K562 (cell line): Measurements from ENCODE around the gene PRELID3B. TPM values are rescaled to one million over a fixed set of nuclear protein-coding genes. Genes with fewer than 3 reads are reported as not detected.
A peak's percentile ranks its signal among the peaks of the same experiment; 100 is the strongest.

Source experiments
- ARID2 ChIP-seq: fragments of 450-650 bp; IDR thresholded peaks from 2 replicates; pipeline ENCODE4 v1.6.1; 2017; ENCODE audit warnings: antibody characterized with exemption, mild to moderate bottlenecking
- BACH1 ChIP-seq: fragments of 200-800 bp; sonication (Bioruptor generic); IDR thresholded peaks from 2 replicates; pipeline ENCODE4 v1.6.1; 2016; ENCODE audit warnings: missing genetic modification characterization, missing compliant biosample characterization
- BRCA1 ChIP-seq, 2 experiments: fragments of 450-650 bp in 1 of 2; sonication (generic) in 1 of 2; formaldehyde crosslinking in 1 of 2; IDR thresholded peaks; 2 replicates each; pipeline versions ENCODE4 v1.5.0 to v1.6.1; 2017 to 2020; ENCODE audit warnings: mild to moderate bottlenecking in 1 of 2, missing genetic modification reagents in 1 of 2
- BRD4 ChIP-seq: fragments of 200-600 bp; sonication (generic); IDR thresholded peaks from 2 replicates; pipeline ENCODE4 v1.6.1; 2017; ENCODE audit warnings: inconsistent platforms
- E2F8 ChIP-seq: fragments of 450-650 bp; IDR thresholded peaks from 2 replicates; pipeline ENCODE4 v1.7.1; 2018; ENCODE audit warnings: mild to moderate bottlenecking, low read depth; ENCODE audit not compliant: partially characterized antibody
- ELF1 ChIP-seq: fragments of 200-800 bp; sonication (Bioruptor generic); IDR thresholded peaks from 2 replicates; pipeline ENCODE4 v1.6.1; 2016; ENCODE audit warnings: missing genetic modification characterization, missing compliant biosample characterization
- FOXK1 ChIP-seq: sonication (generic); formaldehyde crosslinking; IDR thresholded peaks from 2 replicates; pipeline ENCODE4 v1.8.0; 2022; ENCODE audit warnings: missing genetic modification reagents, mild to moderate bottlenecking, borderline replicate concordance
- HOMEZ ChIP-seq: fragments of 250-450 bp; sonication (Bioruptor Pico); IDR thresholded peaks from 2 replicates; pipeline ENCODE4 v1.4.0; 2020; ENCODE audit warnings: mild to moderate bottlenecking, moderate library complexity
- KDM2B ChIP-seq: fragments of 250-450 bp; sonication (Bioruptor Pico); IDR thresholded peaks from 2 replicates; pipeline ENCODE4 v1.8.0; 2021; ENCODE audit warnings: mild to moderate bottlenecking, moderate library complexity
- MCM2 ChIP-seq: fragments of 450-650 bp; IDR thresholded peaks from 2 replicates; pipeline ENCODE4 v1.6.1; 2017; ENCODE audit warnings: low read depth, mild to moderate bottlenecking
- MLLT1 ChIP-seq, 2 experiments: fragments of 450-650 bp; IDR thresholded peaks; 2 replicates each; pipeline ENCODE4 v1.6.1; 2016
- RBM17 ChIP-seq: fragments of 200-400 bp; formaldehyde crosslinking; IDR thresholded peaks from 2 replicates; pipeline ENCODE4 v1.6.1; 2017; ENCODE audit warnings: low read depth, mild to moderate bottlenecking, low read length, borderline replicate concordance
- TCF15 ChIP-seq: fragments of 250-450 bp; sonication (Bioruptor Pico); IDR thresholded peaks from 2 replicates; pipeline ENCODE4 v1.8.0; 2022; ENCODE audit warnings: moderate library complexity, mild to moderate bottlenecking, inconsistent platforms
- TRIM25 ChIP-seq: fragments of 450-650 bp; IDR thresholded peaks from 2 replicates; pipeline ENCODE4 v1.7.0; 2016; ENCODE audit warnings: borderline replicate concordance
- UBTF ChIP-seq, 2 experiments: IDR thresholded peaks; 2 replicates each; pipeline ENCODE4 v1.6.1; 2012; ENCODE audit warnings: improper control_type of control experiment in 2 of 2, low read depth in 2 of 2, low read length in 2 of 2, borderline replicate concordance in 1 of 2
- ZNF165 ChIP-seq: fragments of 250-450 bp; sonication (Bioruptor Pico); IDR thresholded peaks from 2 replicates; pipeline ENCODE4 v1.4.0; 2020; ENCODE audit warnings: borderline replicate concordance
- ZNF780A ChIP-seq: fragments of 250-450 bp; sonication (Bioruptor Pico); IDR thresholded peaks from 2 replicates; pipeline ENCODE4 v1.5.0; 2021; ENCODE audit warnings: mild to moderate bottlenecking
- polyA plus RNA-seq, 8 experiments: library from polyadenylated mRNA; depleted of rRNA in 4 of 8; stranded (reverse) in 5 of 8; unstranded in 3 of 8; fragments of >200 nt; fragmentation: Nextera tagmentation in 2 of 8; fragmentation: Illumina TruSeq in 1 of 8; extraction: Ambion mirVana in 2 of 8; extraction: Trizol in 1 of 8; gene quantifications; 2 replicates each; pipeline versions ENCODE4 v1.2.1 to v1.2.3, GENCODE V29; 2011 to 2014; ENCODE audit warnings: inconsistent platforms in 1 of 8, missing spikeins in 1 of 8
- total RNA-seq, 7 experiments: library from RNA; depleted of rRNA in 6 of 7; stranded (reverse); fragments of >200 nt in 6 of 7; fragmentation: Illumina TruSeq in 2 of 7; extraction: Trizol in 2 of 7; gene quantifications; 2 replicates each; pipeline versions ENCODE4 v1.2.1 to v1.2.3, GENCODE V29; 2011 to 2021; ENCODE audit warnings: low replicate concordance in 1 of 7

Gene PRELID3B
- total and polyA plus RNA-seq, 9 of the 15 experiments (the other 6 are each of a cell fraction or from before 2014, with no cell fraction given), result 77.0 to 186 (median 101) TPM

GRCh38 chr20:59020938-59021551, 21.5 kb downstream of the PRELID3B start (continued):
- TF ChIP-seq BACH1 (tag), result no peak
- no peak for TF ChIP-seq BRCA1 (IDR thresholded peaks at IDR 0.05)
- no peak for TF ChIP-seq BRCA1 (CRISPR knock-in tag; IDR thresholded peaks at IDR 0.05)
- peak; percentile 26 to 79; a peak in 2 of 4 replicates for TF ChIP-seq MLLT1 (IDR thresholded peaks at IDR 0.05)
- TF ChIP-seq BRD4, result no peak
- TF ChIP-seq RBM17, result no peak
- no peak for TF ChIP-seq ZNF780A
- no peak for TF ChIP-seq HOMEZ
- TF ChIP-seq ZNF165 (CRISPR knock-in tag), result no peak
- no peak for TF ChIP-seq MCM2
- peak in 1 of 2 experiments; percentile 82; a peak in 1 of 4 replicates for TF ChIP-seq UBTF (IDR thresholded peaks at IDR 0.05; ENCODE audit: borderline replicate concordance in 1 of 2, low read depth in 2 of 2, low read length in 2 of 2)
- no peak for TF ChIP-seq FOXK1 (CRISPR knock-in tag)
- TF ChIP-seq KDM2B (CRISPR knock-in tag), result no peak
- no peak for TF ChIP-seq TCF15 (CRISPR knock-in tag)
- no peak for TF ChIP-seq ELF1 (tag)
- no peak for TF ChIP-seq TRIM25
- no peak for TF ChIP-seq ARID2
- TF ChIP-seq E2F8, result no peak
